K562 (cell line): ENCODE measurements around the gene MAML3. TPM values are rescaled to one million over a fixed set of nuclear protein-coding genes. Genes with fewer than 3 reads are reported as not detected.

ENCODE experiments used
- DMBX1 ChIP-seq: fragments of 250-450 bp; sonication (Bioruptor Pico); IDR thresholded peaks from 2 replicates; pipeline ENCODE4 v1.8.0; 2022; ENCODE audit warnings: inconsistent platforms, mild to moderate bottlenecking, moderate library complexity, borderline replicate concordance
- MED1 ChIP-seq: sonication (generic); formaldehyde crosslinking; IDR thresholded peaks from 2 replicates; pipeline ENCODE4 v1.8.1; 2023; ENCODE audit warnings: missing genetic modification reagents, borderline replicate concordance
- ZBTB33 ChIP-seq: sonication (generic); formaldehyde crosslinking; IDR thresholded peaks from 2 replicates; pipeline ENCODE4 v1.8.1; 2023; ENCODE audit warnings: mild to moderate bottlenecking, missing genetic modification reagents
- ZNF175 ChIP-seq: fragments of 200-800 bp; sonication (Bioruptor generic); IDR thresholded peaks from 2 replicates; pipeline ENCODE4 v1.6.1; 2016; ENCODE audit warnings: low read depth, mild to moderate bottlenecking, missing genetic modification characterization, missing compliant biosample characterization
- polyA plus RNA-seq, 8 experiments: library from polyadenylated mRNA; depleted of rRNA in 4 of 8; stranded (reverse) in 5 of 8; unstranded in 3 of 8; fragments of >200 nt; fragmentation: Nextera tagmentation in 2 of 8; fragmentation: Illumina TruSeq in 1 of 8; extraction: Ambion mirVana in 2 of 8; extraction: Trizol in 1 of 8; gene quantifications; 2 replicates each; pipeline versions ENCODE4 v1.2.1 to v1.2.3, GENCODE V29; 2011 to 2014; ENCODE audit warnings: inconsistent platforms in 1 of 8, missing spikeins in 1 of 8
- total RNA-seq, 7 experiments: library from RNA; depleted of rRNA in 6 of 7; stranded (reverse); fragments of >200 nt in 6 of 7; fragmentation: Illumina TruSeq in 2 of 7; extraction: Trizol in 2 of 7; gene quantifications; 2 replicates each; pipeline versions ENCODE4 v1.2.1 to v1.2.3, GENCODE V29; 2011 to 2021; ENCODE audit warnings: low replicate concordance in 1 of 7
- TF ChIP-seq, protein P1 (sequence below): sonication (generic); formaldehyde crosslinking; IDR thresholded peaks from 2 replicates; pipeline ENCODE4 v1.5.0; 2020; ENCODE audit warnings: missing genetic modification reagents
- TF ChIP-seq, protein P2 (sequence below): sonication (generic); formaldehyde crosslinking; IDR thresholded peaks from 2 replicates; pipeline ENCODE4 v1.8.0; 2023; ENCODE audit warnings: missing genetic modification reagents, mild to moderate bottlenecking, borderline replicate concordance

The MAML3 gene
- total and polyA plus RNA-seq, 9 of the 15 experiments (the other 6 are each of a cell fraction or from before 2014, with no cell fraction given) = 0.01 to 0.55 (median 0.25) TPM

- TF ChIP-seq ZBTB33 (CRISPR knock-in tag) = no peak
- no peak for TF ChIP-seq MED1 (CRISPR knock-in tag)
- TF ChIP-seq, protein P1, sequence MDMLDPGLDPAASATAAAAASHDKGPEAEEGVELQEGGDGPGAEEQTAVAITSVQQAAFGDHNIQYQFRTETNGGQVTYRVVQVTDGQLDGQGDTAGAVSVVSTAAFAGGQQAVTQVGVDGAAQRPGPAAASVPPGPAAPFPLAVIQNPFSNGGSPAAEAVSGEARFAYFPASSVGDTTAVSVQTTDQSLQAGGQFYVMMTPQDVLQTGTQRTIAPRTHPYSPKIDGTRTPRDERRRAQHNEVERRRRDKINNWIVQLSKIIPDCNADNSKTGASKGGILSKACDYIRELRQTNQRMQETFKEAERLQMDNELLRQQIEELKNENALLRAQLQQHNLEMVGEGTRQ (CRISPR knock-in tag) = no peak
- TF ChIP-seq ZNF175 (CRISPR knock-in tag) = no peak
- TF ChIP-seq, protein P2, sequence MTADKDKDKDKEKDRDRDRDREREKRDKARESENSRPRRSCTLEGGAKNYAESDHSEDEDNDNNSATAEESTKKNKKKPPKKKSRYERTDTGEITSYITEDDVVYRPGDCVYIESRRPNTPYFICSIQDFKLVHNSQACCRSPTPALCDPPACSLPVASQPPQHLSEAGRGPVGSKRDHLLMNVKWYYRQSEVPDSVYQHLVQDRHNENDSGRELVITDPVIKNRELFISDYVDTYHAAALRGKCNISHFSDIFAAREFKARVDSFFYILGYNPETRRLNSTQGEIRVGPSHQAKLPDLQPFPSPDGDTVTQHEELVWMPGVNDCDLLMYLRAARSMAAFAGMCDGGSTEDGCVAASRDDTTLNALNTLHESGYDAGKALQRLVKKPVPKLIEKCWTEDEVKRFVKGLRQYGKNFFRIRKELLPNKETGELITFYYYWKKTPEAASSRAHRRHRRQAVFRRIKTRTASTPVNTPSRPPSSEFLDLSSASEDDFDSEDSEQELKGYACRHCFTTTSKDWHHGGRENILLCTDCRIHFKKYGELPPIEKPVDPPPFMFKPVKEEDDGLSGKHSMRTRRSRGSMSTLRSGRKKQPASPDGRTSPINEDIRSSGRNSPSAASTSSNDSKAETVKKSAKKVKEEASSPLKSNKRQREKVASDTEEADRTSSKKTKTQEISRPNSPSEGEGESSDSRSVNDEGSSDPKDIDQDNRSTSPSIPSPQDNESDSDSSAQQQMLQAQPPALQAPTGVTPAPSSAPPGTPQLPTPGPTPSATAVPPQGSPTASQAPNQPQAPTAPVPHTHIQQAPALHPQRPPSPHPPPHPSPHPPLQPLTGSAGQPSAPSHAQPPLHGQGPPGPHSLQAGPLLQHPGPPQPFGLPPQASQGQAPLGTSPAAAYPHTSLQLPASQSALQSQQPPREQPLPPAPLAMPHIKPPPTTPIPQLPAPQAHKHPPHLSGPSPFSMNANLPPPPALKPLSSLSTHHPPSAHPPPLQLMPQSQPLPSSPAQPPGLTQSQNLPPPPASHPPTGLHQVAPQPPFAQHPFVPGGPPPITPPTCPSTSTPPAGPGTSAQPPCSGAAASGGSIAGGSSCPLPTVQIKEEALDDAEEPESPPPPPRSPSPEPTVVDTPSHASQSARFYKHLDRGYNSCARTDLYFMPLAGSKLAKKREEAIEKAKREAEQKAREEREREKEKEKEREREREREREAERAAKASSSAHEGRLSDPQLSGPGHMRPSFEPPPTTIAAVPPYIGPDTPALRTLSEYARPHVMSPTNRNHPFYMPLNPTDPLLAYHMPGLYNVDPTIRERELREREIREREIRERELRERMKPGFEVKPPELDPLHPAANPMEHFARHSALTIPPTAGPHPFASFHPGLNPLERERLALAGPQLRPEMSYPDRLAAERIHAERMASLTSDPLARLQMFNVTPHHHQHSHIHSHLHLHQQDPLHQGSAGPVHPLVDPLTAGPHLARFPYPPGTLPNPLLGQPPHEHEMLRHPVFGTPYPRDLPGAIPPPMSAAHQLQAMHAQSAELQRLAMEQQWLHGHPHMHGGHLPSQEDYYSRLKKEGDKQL (CRISPR knock-in tag) = no peak
- no peak for TF ChIP-seq DMBX1
Measured at GRCh38 chr4:139913995-139914598, 239.9 kb downstream of the MAML3 start (continued).
